Left lung (tissue), 10 donors: Measurements from ENCODE around the gene ATAD3A. TPM values are rescaled to one million over a fixed set of nuclear protein-coding genes. Genes with fewer than 3 reads are reported as not detected.
"Not testable (repeated sequence)": the region's sequence is repeated elsewhere in the genome, so short reads cannot be mapped to it uniquely, and the experiment has no call there.

Experiments
- ATAC-seq: fragments of 200-7000 bp; cut with Tn5 transposase; one replicate; pipeline ENCODE4 v1.9.1; 2020; ENCODE audit warnings: moderate library complexity
- DNase-seq, 4 donors: peaks; one replicate each; pipeline ENCODE4 v3.0.0-alpha.2; 2013 to 2020
- H3K27ac ChIP-seq, 2 donors: fragments of 200-600 bp; sonication (generic) in 1 of 2; one replicate each; pipeline versions ENCODE4 v1.5.0 to v1.8.0; 2020 to 2021
- H3K27me3 ChIP-seq, 2 donors: fragments of 200-600 bp; sonication (generic) in 1 of 2; one replicate each; pipeline versions ENCODE4 v1.5.0 to v1.8.0; 2020 to 2021
- H3K36me3 ChIP-seq, 2 donors: fragments of 200-600 bp; sonication (generic) in 1 of 2; one replicate each; pipeline versions ENCODE4 v1.5.0 to v1.8.0; 2020 to 2021
- H3K4me1 ChIP-seq, 2 donors: fragments of 200-600 bp; one replicate each; pipeline ENCODE4 v1.8.0; 2021
- H3K4me3 ChIP-seq, 2 donors: fragments of 200-600 bp; sonication (generic) in 1 of 2; one replicate each; pipeline versions ENCODE4 v1.5.0 to v1.8.0; 2020 to 2021; ENCODE audit warnings: mild to moderate bottlenecking in 1 of 2
- H3K9me3 ChIP-seq, 2 donors: fragments of 200-600 bp; sonication (generic) in 1 of 2; one replicate each; pipeline versions ENCODE4 v1.5.0 to v1.8.0; 2020 to 2021
- intact Hi-C, 2 donors: fragments of 100-400 bp; cut with DNase I; formaldehyde crosslinking; loops; one replicate each; pipeline versions ENCODE4 v1.11.2 to v1.14.2; 2022
- polyA plus RNA-seq, 6 donors: library from polyadenylated mRNA; unstranded; fragments of 120-200 nt; gene quantifications; one replicate each; pipeline ENCODE4 v1.2.1, GENCODE V29; 2013; ENCODE audit not compliant: insufficient read length in 6 of 6
- total RNA-seq, 2 donors: library from RNA; stranded (reverse); fragmentation: NEBNext Ultra II Directional; extraction: Animal tissue kit (Norgen Biotek cat#: 25700); gene quantifications; one replicate each; pipeline ENCODE4 v1.2.1, GENCODE V29; 2021
- TF ChIP-seq, protein P1 (sequence below), 2 donors: fragments of 200-600 bp; sonication (generic) in 1 of 2; IDR thresholded peaks; one replicate each; pipeline versions ENCODE4 v1.5.0 to v1.8.0; 2021; ENCODE audit warnings: antibody characterized with exemption in 2 of 2
- donor health status: DM: no; HTN: yes; CAD: no.
- donor health status: DM: no; HTN: no; CAD: no.

The ATAD3A gene
- total and polyA plus RNA-seq, 8 donors: 12.1 to 37.8 (median 20.1) TPM

DNA sequence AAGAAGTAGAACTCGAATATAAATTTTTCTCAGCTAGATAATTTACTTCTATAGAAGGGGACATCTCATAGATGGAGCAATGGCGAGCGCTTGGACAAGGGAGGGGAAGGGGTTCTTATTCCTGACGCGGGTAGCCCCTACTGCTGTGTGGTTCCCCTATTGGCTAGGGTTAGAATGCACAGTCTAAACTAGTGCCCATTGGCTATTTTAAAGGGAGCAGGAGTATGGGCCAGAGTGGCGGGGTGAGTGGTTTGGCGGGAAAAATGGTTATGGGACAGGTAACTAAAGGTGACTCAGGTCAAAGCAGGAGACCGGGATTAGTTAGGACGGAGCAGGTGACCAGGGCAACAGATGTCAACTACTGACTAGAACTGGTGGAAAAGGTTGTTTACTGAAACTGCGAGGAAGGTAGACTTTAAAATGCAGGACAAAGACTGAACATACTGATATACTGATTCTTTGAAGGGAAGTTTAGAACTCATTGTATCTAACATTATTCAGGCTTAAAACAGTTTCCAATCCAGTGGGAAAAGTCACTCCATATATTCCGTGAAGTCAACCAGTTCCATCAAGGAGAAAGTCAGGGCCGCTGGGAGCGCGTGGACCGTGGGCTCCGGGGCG lies 940 bp upstream of the ATAD3A start:
- TF ChIP-seq, protein P1, sequence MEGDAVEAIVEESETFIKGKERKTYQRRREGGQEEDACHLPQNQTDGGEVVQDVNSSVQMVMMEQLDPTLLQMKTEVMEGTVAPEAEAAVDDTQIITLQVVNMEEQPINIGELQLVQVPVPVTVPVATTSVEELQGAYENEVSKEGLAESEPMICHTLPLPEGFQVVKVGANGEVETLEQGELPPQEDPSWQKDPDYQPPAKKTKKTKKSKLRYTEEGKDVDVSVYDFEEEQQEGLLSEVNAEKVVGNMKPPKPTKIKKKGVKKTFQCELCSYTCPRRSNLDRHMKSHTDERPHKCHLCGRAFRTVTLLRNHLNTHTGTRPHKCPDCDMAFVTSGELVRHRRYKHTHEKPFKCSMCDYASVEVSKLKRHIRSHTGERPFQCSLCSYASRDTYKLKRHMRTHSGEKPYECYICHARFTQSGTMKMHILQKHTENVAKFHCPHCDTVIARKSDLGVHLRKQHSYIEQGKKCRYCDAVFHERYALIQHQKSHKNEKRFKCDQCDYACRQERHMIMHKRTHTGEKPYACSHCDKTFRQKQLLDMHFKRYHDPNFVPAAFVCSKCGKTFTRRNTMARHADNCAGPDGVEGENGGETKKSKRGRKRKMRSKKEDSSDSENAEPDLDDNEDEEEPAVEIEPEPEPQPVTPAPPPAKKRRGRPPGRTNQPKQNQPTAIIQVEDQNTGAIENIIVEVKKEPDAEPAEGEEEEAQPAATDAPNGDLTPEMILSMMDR (IDR thresholded peaks at IDR 0.05): no peak
- ATAC-seq: peak; percentile 20

DNA sequence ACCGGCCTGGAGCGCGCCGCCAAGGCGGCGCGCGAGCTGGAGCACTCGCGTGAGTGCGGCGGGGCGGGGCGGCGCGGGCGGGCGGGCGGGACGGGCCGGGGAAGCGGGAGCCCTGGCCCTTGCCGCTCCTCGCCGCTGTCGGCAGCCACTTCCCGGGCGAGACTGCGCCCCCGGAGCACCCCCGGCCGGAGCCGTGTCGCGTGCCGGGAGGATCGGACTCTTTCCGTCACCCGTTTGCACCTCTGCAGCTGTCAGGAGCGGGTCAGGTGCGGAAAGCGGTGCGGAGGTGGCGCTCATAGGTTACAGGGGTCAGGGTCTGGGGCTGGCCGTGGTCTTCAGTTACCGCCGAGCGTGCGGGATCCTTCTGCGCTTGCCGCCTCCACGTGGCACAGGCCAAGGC lies 463 bp downstream of the ATAD3A start:
- not testable (repeated sequence) for DNase-seq

More for the DNA sequence above, 940 bp upstream of the ATAD3A start:
- H3K27me3 ChIP-seq: no peaks in the 10 kb centered on the region
- H3K4me3 ChIP-seq: peak overlapping the region; percentile 84 to 87
- intact Hi-C loops: no loop called here
- peak overlapping the region; percentile 87 to 94 for H3K27ac ChIP-seq
- H3K4me1 ChIP-seq: peaks cover 6 to 28% of the 10 kb centered on the region in 2 donors
- H3K9me3 ChIP-seq: no peaks in the 10 kb centered on the region
- DNase-seq: peak in 1 of 4 donors; percentile 16
- H3K36me3 ChIP-seq: peaks cover 0 to 7% of the 10 kb centered on the region in 2 donors

DNA sequence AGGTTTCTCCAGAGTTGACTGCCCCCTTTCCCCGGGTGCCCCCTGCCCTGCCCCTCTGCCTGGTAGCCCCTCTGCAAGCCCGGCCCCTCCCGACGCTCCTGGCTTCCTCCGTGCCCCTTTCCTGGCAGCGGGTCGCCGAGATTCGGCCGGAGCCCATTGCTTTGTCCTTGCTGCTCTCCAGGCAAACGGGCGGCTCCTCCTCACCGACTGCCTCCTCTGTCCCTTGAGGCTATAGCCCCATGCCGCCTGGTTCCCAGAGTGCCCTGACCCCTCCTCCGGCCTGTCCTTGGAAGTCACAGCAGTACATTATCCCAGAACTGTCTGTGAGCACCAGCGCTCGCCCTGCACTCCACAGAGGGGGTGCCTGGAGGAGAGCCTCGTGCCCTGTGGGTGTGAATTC lies 1.7 kb downstream of the ATAD3A start:
- ATAC-seq, H3K27ac ChIP-seq, H3K27me3 ChIP-seq, H3K9me3 ChIP-seq, intact Hi-C loops, H3K4me3 ChIP-seq, DNase-seq: not testable (repeated sequence)
- peaks cover 6 to 27% of the 10 kb centered on the region in 2 donors for H3K4me1 ChIP-seq
- H3K36me3 ChIP-seq: peaks cover 0 to 20% of the 10 kb centered on the region in 2 donors

More for the DNA sequence above, 463 bp downstream of the ATAD3A start:
- peaks cover 0 to 18% of the 10 kb centered on the region in 2 donors for H3K36me3 ChIP-seq
- H3K27me3 ChIP-seq, ATAC-seq, intact Hi-C loops, H3K9me3 ChIP-seq: not testable (repeated sequence)
- H3K4me1 ChIP-seq: peaks cover 6 to 28% of the 10 kb centered on the region in 2 donors
- H3K27ac ChIP-seq: peak overlapping the region in 1 of 2 donors; percentile 94
- H3K4me3 ChIP-seq: peak overlapping the region; percentile 84 to 87

DNA sequence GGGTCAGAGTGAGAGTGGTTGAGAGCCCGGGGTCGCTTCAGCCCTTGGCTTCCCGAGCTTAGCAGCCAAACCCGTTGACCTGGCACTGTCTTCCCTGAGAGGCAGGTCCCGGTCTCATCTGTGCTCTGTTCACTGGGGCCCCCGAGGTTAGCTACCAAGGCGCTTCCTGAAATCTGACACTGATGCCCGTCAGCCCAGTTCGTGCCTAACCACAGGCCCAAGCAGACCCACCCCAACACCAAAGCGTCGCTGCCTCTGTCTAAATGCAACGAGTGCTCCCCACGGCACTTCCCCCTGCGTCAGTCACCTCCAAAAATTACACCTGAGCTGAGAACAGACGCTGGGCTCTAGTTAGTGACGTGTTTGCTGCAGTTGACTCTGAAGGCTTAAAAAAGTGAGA lies 2.4 kb downstream of the ATAD3A start:
- H3K27me3 ChIP-seq, H3K27ac ChIP-seq, H3K4me3 ChIP-seq, intact Hi-C loops, H3K9me3 ChIP-seq, ATAC-seq, DNase-seq: not testable (repeated sequence)
- Histone ChIP-seq H3K36me3 (peaks cover 0 to 23% of the 10 kb centered on the region in 2 donors), H3K4me1 (peaks cover 6 to 20% of the 10 kb centered on the region in 2 donors)

DNA sequence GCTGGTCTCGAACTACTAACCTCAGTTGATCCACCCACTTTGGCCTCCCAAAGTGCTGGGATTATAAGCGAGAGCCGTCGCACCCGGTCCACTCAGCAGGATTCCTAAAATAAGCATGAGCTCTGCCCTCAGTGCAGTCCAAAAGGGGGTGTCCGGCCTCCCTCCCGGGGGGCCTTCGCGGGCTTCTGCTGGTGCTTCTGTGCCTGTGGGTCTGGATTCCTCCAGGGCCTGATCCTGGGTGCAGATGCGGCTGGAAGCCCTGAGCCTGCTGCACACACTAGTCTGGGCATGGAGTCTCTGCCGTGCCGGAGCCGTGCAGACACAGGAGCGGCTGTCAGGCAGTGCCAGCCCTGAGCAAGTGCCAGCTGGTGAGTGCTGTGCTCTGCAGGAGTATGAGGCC lies 5.0 kb downstream of the ATAD3A start:
- intact Hi-C loops: loop anchor here in 1 of 2 donors (5.0 kb wide), 1 partner anchor 40 kb away; no protein-coding TSS in a partner anchor
- peaks cover 0 to 46% of the 10 kb centered on the region in 2 donors for H3K36me3 ChIP-seq
- H3K4me3 ChIP-seq, DNase-seq, H3K9me3 ChIP-seq, H3K27me3 ChIP-seq, H3K27ac ChIP-seq, H3K4me1 ChIP-seq, ATAC-seq: not testable (repeated sequence)

DNA sequence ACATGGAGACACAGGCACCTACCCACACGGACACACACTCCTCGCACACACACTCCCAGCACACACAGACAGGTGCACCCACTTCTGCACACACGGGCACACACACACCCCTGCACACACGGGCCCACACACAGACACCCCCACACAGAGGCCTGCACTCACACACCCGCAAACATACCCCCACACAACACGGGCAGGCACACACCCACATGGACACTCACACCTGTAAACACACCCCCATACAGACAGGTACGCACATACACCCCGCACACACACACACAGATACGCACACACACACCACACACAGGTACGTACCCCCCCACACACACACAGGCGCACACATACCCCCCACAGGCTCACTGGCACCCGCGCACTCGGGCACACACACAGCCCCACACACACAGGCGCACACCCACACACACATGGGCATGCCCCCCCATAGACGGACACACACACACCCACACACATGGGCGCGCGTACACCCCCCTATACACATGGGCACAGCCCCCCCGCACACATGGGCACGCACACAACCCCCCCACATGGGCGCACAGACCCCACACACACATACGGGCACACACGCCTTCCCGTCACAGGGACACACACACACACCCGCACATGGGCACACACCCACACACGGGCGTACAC lies 6.1 kb downstream of the ATAD3A start:
- no peak overlapping the region for H3K4me3 ChIP-seq
- no peaks in the 10 kb centered on the region for H3K27me3 ChIP-seq
- no peak overlapping the region for H3K27ac ChIP-seq
- H3K9me3 ChIP-seq: no peaks in the 10 kb centered on the region
- ATAC-seq (no peak), DNase-seq (no peak)
- peaks cover 0 to 55% of the 10 kb centered on the region in 2 donors for H3K36me3 ChIP-seq
- TF ChIP-seq, protein P1 (IDR thresholded peaks at IDR 0.05): no peak
- intact Hi-C loops: loop anchor here in 1 of 2 donors (5.0 kb wide), 1 partner anchor 41 kb away; no protein-coding TSS in a partner anchor
- peaks cover 0 to 5% of the 10 kb centered on the region in 2 donors for H3K4me1 ChIP-seq

DNA sequence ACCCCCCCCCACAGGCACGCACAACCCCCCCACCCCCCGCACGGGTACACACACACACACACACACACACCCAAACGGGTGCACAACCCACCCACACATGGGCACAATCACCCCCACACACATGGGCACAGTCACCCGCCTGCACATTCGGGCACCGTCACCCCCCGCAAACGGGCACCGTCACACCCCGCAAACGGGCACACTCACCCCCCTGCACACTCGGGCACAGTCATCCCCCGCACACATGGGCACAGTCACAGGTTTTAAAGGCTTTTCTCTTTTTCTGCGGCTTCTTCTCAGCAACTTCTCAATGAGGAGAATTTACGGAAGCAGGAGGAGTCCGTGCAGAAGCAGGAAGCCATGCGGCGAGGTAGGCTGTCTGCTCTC lies 6.7 kb downstream of the ATAD3A start:
- not testable (repeated sequence) for DNase-seq
- intact Hi-C loops: loop anchor here in 1 of 2 donors (5.0 kb wide), 1 partner anchor 41 kb away; no protein-coding TSS in a partner anchor

DNA sequence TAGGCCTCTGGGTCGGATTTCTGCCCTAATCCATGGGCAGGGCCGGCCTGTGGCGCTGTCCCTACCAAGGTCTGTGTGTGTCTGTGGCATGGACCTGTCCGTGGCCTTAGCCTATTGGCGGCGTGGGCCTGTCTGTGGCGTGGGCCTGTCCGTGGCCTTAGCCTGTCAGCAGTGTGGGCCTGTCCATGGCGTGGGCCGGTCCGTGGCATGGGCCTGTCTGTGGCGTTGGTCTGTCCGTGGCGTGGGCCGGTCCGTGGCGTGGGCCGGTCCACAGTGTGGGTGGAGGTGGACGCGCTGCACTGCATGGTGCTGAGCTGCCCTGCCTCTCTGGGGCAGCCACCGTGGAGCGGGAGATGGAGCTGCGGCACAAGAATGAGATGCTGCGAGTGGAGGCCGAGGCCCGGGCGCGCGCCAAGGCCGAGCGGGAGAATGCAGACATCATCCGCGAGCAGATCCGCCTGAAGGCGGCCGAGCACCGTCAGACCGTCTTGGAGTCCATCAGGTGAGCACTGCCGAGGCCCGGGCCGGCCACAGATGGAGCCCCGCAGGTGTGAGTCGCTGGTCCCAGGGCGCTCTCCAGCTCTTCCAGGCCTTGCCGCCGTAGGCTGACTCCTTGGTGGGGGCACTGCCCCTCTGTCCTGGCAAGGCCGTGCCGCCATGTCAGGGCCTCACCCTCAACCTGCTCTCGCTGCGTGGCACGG lies 8.0 kb downstream of the ATAD3A start:
- peaks cover 0 to 68% of the 10 kb centered on the region in 2 donors for H3K36me3 ChIP-seq
- not testable (repeated sequence) for ATAC-seq, H3K27me3 ChIP-seq, H3K4me1 ChIP-seq, H3K27ac ChIP-seq, DNase-seq, H3K9me3 ChIP-seq, H3K4me3 ChIP-seq
- intact Hi-C loops: loop anchor here in 1 of 2 donors (5.0 kb wide), 1 partner anchor 43 kb away; no protein-coding TSS in a partner anchor

More for the DNA sequence above, 6.7 kb downstream of the ATAD3A start:
- not testable (repeated sequence) for H3K9me3 ChIP-seq, H3K27ac ChIP-seq, H3K27me3 ChIP-seq, H3K4me3 ChIP-seq, H3K4me1 ChIP-seq, ATAC-seq
- peaks cover 0 to 61% of the 10 kb centered on the region in 2 donors for H3K36me3 ChIP-seq
